NCI-H2081 treated with DMSO at 0.1 percent for 48 hours (cell line): ENCODE measurements around the gene BBS9.

Source experiments
- DNase-seq: peaks from one replicate; lab custom pipeline; 2025; lab: John Stamatoyannopoulos, UW

Gene BBS9

GRCh38 chr7:33649476-33650441, 520.4 kb downstream of the BBS9 start:
- no peak for DNase-seq

GRCh38 chr7:33650828-33651227, 521.5 kb downstream of the BBS9 start:
- no peak for DNase-seq

GRCh38 chr7:33651998-33652515, 522.7 kb downstream of the BBS9 start:
- DNase-seq, result no peak

- DNase-seq, result no peak
Measured at GRCh38 chr7:33654676-33655075, 525.3 kb downstream of the BBS9 start.
